ENCODE data around the gene PRKAG2.
"Not testable (repeated sequence)": the region's sequence is repeated elsewhere in the genome, so short reads cannot be mapped to it uniquely, and the experiment has no call there.

Gene PRKAG2

GRCh38 chr7:151832656-151833055 is 44.3 kb downstream of the PRKAG2 start:
- DNase-seq: no peak

GRCh38 chr7:151832138-151832537 is 44.8 kb downstream of the PRKAG2 start:
- no peak for DNase-seq

- no peak for DNase-seq
Measured at GRCh38 chr7:151831606-151832005, 45.3 kb downstream of the PRKAG2 start.

GRCh38 chr7:151830121-151830830 is 46.6 kb downstream of the PRKAG2 start:
- no peak for DNase-seq

- no peak for DNase-seq
Measured at GRCh38 chr7:151829707-151830106, 47.2 kb downstream of the PRKAG2 start.

- no peak for DNase-seq
Measured at GRCh38 chr7:151827620-151828019, 49.3 kb downstream of the PRKAG2 start.

- DNase-seq: not testable (repeated sequence)
Measured at GRCh38 chr7:151826316-151826715, 50.6 kb downstream of the PRKAG2 start.

GRCh38 chr7:151825721-151826120 is 51.2 kb downstream of the PRKAG2 start:
- DNase-seq: no peak

- no peak for DNase-seq
Measured at GRCh38 chr7:151824373-151824933, 52.5 kb downstream of the PRKAG2 start.

GRCh38 chr7:151823566-151824372 is 53.1 kb downstream of the PRKAG2 start:
- DNase-seq: no peak

GRCh38 chr7:151822541-151823181 is 54.3 kb downstream of the PRKAG2 start:
- no peak for DNase-seq

GRCh38 chr7:151821806-151822540 is 54.9 kb downstream of the PRKAG2 start:
- DNase-seq: no peak

- no peak for DNase-seq
Measured at GRCh38 chr7:151821226-151821625, 55.7 kb downstream of the PRKAG2 start.

- no peak for DNase-seq
Measured at GRCh38 chr7:151820491-151821105, 56.3 kb downstream of the PRKAG2 start.

- no peak for DNase-seq
Measured at GRCh38 chr7:151819866-151820265, 57.0 kb downstream of the PRKAG2 start.

GRCh38 chr7:151818674-151819519 is 58.0 kb downstream of the PRKAG2 start:
- no peak for DNase-seq

- DNase-seq: no peak
Measured at GRCh38 chr7:151817981-151818673, 58.8 kb downstream of the PRKAG2 start.

GRCh38 chr7:151817315-151817690 is 59.6 kb downstream of the PRKAG2 start:
- DNase-seq: no peak

GRCh38 chr7:151816562-151817314 is 60.2 kb downstream of the PRKAG2 start:
- DNase-seq: no peak

- DNase-seq: no peak
Measured at GRCh38 chr7:151815419-151815818, 61.5 kb downstream of the PRKAG2 start.
